Neutrophil (primary cell): ENCODE results near the gene CPPED1.

Experiments used
- H3K27ac ChIP-seq: fragments of 200-600 bp; sonication (generic); 2 replicates; pipeline ENCODE4 v1.5.1; 2016; ENCODE audit warnings: mild to moderate bottlenecking, moderate library complexity
- H3K27me3 ChIP-seq: fragments of 200-600 bp; sonication (generic); 2 replicates; pipeline ENCODE4 v1.6.0; 2016; ENCODE audit warnings: mild to moderate bottlenecking
- H3K36me3 ChIP-seq: fragments of 200-600 bp; sonication (generic); 2 replicates; pipeline ENCODE4 v1.5.1; 2017
- H3K4me1 ChIP-seq, 2 experiments: fragments of 200-600 bp in 1 of 2; sonication (generic) in 1 of 2; 1 replicate in 1 of 2; 2 replicates in 1 of 2; pipeline versions ENCODE4 v1.5.1 to v1.6.1; 2013 to 2016; ENCODE audit warnings: low read depth in 1 of 2, low read length in 1 of 2, mild to moderate bottlenecking in 1 of 2, moderate library complexity in 1 of 2; ENCODE audit not compliant: control insufficient read depth in 1 of 2, insufficient read depth in 1 of 2
- H3K4me3 ChIP-seq, 2 experiments: fragments of 200-600 bp in 1 of 2; sonication (generic) in 1 of 2; 1 replicate in 1 of 2; 2 replicates in 1 of 2; pipeline ENCODE4 v1.5.1; 2013 to 2016; ENCODE audit warnings: low read depth in 1 of 2, low read length in 1 of 2, mild to moderate bottlenecking in 1 of 2, moderate library complexity in 1 of 2
- H3K9me3 ChIP-seq: fragments of 200-600 bp; sonication (generic); 2 replicates; pipeline ENCODE4 v1.5.1; 2016
- TF ChIP-seq, protein P1 (sequence below): fragments of 200-600 bp; sonication (generic); IDR thresholded peaks from 2 replicates; pipeline ENCODE4 v1.5.1; 2016; ENCODE audit warnings: antibody characterized with exemption

Gene CPPED1

GRCh38 chr16:12775656-12776236 lies 27.9 kb downstream of the CPPED1 start:
- Histone ChIP-seq H3K4me1 (no peaks in the 10 kb centered on the region), H3K27me3 (no peaks in the 10 kb centered on the region), H3K9me3 (no peaks in the 10 kb centered on the region), H3K36me3 (peaks cover 93% of the 10 kb centered on the region), H3K27ac (peak overlapping the region; percentile 30), H3K4me3 (no peak overlapping the region)
- TF ChIP-seq, protein P1, sequence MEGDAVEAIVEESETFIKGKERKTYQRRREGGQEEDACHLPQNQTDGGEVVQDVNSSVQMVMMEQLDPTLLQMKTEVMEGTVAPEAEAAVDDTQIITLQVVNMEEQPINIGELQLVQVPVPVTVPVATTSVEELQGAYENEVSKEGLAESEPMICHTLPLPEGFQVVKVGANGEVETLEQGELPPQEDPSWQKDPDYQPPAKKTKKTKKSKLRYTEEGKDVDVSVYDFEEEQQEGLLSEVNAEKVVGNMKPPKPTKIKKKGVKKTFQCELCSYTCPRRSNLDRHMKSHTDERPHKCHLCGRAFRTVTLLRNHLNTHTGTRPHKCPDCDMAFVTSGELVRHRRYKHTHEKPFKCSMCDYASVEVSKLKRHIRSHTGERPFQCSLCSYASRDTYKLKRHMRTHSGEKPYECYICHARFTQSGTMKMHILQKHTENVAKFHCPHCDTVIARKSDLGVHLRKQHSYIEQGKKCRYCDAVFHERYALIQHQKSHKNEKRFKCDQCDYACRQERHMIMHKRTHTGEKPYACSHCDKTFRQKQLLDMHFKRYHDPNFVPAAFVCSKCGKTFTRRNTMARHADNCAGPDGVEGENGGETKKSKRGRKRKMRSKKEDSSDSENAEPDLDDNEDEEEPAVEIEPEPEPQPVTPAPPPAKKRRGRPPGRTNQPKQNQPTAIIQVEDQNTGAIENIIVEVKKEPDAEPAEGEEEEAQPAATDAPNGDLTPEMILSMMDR, result no peak

- no peak overlapping the region for H3K27ac ChIP-seq
- TF ChIP-seq, protein P1, result no peak
Measured at GRCh38 chr16:12773221-12773620, 30.5 kb downstream of the CPPED1 start.

GRCh38 chr16:12771341-12771798 lies 32.3 kb downstream of the CPPED1 start:
- Histone ChIP-seq H3K4me1 (no peaks in the 10 kb centered on the region), H3K27me3 (no peaks in the 10 kb centered on the region), H3K27ac (peak overlapping the region; percentile 9), H3K4me3 (no peak overlapping the region), H3K36me3 (peaks cover 87% of the 10 kb centered on the region), H3K9me3 (no peaks in the 10 kb centered on the region)
- TF ChIP-seq, protein P1, result no peak

More at GRCh38 chr16:12773221-12773620, 30.5 kb downstream of the CPPED1 start:
- no peak overlapping the region for H3K4me3 ChIP-seq
- no peaks in the 10 kb centered on the region for H3K27me3 ChIP-seq
- no peaks in the 10 kb centered on the region for H3K9me3 ChIP-seq
- H3K4me1 ChIP-seq, result no peaks in the 10 kb centered on the region
- peaks cover 88% of the 10 kb centered on the region for H3K36me3 ChIP-seq

DNA sequence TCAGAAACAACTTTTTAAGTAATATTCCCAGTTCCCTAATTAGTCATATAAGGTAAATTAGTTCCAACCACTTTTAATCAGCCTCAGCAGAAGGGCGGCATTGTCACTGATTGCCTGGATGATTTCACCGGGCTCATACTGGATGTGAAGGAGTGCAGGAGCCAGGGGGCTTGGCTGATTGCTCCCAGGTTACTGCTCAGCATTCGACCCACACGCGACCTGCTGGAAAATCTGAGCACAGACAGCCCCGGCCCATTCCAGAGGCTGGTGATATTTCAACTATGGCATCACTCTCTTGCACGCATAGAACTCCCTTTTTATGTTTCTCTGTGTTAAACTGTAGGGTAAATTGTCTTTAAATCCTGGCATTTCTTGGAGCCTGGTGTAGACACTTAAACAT lies 34.2 kb downstream of the CPPED1 start:
- no peaks in the 10 kb centered on the region for H3K9me3 ChIP-seq
- H3K4me1 ChIP-seq, result no peaks in the 10 kb centered on the region

DNA sequence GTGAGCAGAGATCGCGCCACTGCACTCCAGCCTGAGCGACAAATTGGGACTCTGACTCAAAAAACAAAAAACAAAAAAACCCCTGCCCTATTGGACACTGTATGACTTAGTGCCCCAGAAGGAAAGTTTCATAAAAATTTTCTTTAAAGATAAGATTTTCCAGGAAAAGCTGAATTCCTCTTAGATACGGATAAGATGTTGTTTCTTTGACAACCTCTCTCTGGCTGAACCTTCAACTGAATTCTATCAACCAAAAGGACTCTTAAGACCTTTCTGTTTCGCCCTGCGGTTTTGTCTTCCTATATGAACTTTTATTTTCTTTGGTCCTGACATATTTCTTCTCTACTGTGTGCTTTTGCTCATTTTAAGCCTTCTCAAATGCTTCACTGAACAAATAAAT lies 35.8 kb downstream of the CPPED1 start:
- Histone ChIP-seq H3K36me3 (peaks cover 71% of the 10 kb centered on the region), H3K4me3 (no peak overlapping the region), H3K27ac (no peak overlapping the region), H3K27me3 (no peaks in the 10 kb centered on the region), H3K9me3 (no peaks in the 10 kb centered on the region), H3K4me1 (no peaks in the 10 kb centered on the region)
- TF ChIP-seq, protein P1, result no peak

More for the DNA sequence above, 34.2 kb downstream of the CPPED1 start:
- H3K27me3 ChIP-seq, result no peaks in the 10 kb centered on the region
- TF ChIP-seq, protein P1, result no peak
- H3K27ac ChIP-seq, result peak overlapping the region; percentile 12
- H3K4me3 ChIP-seq, result no peak overlapping the region
- H3K36me3 ChIP-seq, result peaks cover 83% of the 10 kb centered on the region
